Measurements from ENCODE around the gene ZNF652. TPM values are rescaled to one million over a fixed set of nuclear protein-coding genes. Genes with fewer than 3 reads are reported as not detected.
A peak's percentile ranks its signal among the peaks of the same experiment; 100 is the strongest.

The ZNF652 gene
- polyA plus RNA-seq, 1 donor from 2014 or later = 29.3 TPM

DNA sequence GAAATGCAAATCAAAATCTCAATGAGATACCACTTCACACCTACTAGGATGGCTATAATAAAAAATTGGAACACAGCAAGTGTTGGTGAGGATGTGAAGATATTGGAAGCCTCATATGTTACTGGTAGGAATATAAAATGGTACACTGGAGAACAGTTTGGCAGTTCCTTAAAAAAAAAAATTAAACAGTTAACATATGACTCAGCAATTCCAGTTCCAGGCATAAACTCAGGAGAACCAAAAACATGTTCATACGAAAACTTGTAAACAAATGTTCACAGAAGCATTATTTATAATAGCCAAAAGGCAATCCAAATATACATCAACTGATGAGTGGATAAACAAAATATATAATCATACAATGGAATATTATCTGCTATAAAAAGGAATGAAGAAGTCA lies 28.2 kb downstream of the ZNF652 start:
- peaks cover 15 to 32% (median 19%) of the 10 kb centered on the region in 3 donors for H3K4me1 Mint-ChIP-seq
- no peaks in the 10 kb centered on the region for H3K27me3 Mint-ChIP-seq
- H3K36me3 Mint-ChIP-seq = peaks cover 3% of the 10 kb centered on the region
- no peak overlapping the region for H3K27ac Mint-ChIP-seq
- H3K9me3 Mint-ChIP-seq = no peaks in the 10 kb centered on the region
- H3K4me3 Mint-ChIP-seq = no peak overlapping the region

DNA sequence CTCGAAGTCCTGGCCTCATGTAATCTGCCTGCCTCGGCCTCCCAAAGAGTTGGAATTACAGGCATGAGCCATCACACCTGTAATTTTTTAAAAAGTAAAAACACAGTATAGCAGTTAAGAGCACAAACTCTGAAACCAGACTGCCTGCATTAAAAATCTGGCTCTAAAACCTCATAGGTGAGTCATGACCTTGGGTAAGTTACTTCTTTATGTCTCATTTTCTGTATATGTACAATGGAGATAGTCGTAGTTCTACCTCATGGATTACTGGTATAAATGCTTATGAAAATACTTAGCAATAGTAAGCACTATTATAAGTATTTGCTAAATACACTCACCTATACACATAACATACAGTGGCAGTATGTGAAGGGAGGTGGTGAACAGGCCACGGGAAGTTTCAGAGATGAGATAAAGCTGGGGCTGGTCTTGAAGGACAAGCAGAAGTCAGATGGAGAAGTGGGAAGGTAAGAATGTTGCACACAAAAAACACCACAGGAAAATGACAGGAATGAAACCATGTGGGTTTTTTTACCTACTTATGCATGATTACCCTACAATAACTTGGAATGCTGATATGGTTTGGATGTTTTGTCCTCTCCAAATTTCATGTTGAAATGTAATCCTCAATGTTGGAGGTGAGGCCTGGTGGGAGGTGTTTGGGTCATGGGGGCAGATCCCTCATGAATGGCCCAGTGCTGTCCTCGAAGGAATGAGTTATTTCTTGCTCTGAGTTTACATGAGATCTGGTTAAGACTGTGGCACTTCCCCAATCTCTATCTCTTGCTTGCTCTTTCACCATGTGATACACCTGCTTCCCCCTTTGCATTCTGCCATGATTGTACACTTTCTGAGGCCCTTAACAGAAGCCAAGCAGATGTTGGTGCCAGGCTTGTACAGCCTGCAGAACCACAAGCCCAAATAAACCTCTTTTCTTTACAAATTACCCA lies 33.9 kb downstream of the ZNF652 start:
- peaks cover 6% of the 10 kb centered on the region for H3K36me3 Mint-ChIP-seq
- H3K4me3 Mint-ChIP-seq = peak overlapping the region in 2 of 4 donors; percentile 67 to 73
- no peaks in the 10 kb centered on the region for H3K27me3 Mint-ChIP-seq
- no peaks in the 10 kb centered on the region for H3K9me3 Mint-ChIP-seq
- peak overlapping the region; percentile 0 to 63 (median 59) for H3K27ac Mint-ChIP-seq
- peaks cover 25 to 48% (median 29%) of the 10 kb centered on the region in 3 donors for H3K4me1 Mint-ChIP-seq

DNA sequence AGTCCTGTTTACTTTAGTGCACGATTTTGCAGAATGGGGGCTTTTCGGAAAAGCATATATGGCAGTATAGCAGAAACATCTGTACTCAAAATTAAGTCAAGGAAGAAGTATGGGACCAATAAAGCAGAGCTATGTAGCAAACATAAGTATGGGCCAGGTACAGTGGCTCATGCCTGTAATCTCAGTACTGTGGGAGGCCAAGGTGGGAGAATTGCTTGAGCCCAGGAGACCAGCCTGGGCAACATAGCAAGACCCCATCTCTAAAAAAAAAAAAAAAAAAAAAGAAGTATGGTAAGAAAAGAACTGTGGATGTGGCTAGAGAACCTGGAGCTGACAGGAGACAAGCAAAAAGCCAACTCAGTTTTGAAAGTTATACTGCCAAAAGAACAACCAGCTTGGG lies 36.1 kb downstream of the ZNF652 start:
- Mint-ChIP-seq H3K4me1 (peaks cover 23 to 50% (median 23%) of the 10 kb centered on the region in 3 donors), H3K27me3 (no peaks in the 10 kb centered on the region), H3K4me3 (no peak overlapping the region), H3K36me3 (peaks cover 7% of the 10 kb centered on the region), H3K9me3 (no peaks in the 10 kb centered on the region), H3K27ac (no peak overlapping the region)

DNA sequence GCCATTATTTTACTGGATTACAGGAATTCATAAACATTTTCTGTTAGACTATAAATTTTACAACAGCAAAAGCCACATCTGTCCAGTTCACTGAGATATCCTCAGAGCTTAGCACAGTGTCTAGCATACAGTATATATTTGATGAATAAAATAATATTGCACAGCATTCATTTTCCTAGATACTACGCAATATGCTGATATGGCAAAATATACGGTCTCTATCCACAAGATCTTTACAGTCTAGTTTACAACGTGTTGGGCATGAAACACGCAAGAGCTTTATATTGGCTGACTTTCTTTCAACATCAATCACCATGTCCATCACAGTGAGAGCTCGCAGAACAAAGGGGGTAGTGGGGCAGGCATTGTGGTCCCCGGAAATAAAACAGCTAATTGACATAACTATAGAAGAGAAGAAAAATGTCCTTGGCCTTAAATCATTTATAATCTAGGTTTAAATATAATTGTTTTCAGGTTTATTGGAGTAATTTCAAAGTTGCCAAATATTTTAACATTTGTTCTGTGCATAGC lies 43.5 kb downstream of the ZNF652 start:
- H3K36me3 Mint-ChIP-seq = peaks cover 2% of the 10 kb centered on the region
- H3K4me1 Mint-ChIP-seq = peaks cover 27 to 36% (median 29%) of the 10 kb centered on the region in 3 donors
- H3K4me3 Mint-ChIP-seq = no peak overlapping the region
- H3K27me3 Mint-ChIP-seq = no peaks in the 10 kb centered on the region
- H3K27ac Mint-ChIP-seq = peak overlapping the region in 1 of 3 donors; percentile 88
- H3K9me3 Mint-ChIP-seq = no peaks in the 10 kb centered on the region

DNA sequence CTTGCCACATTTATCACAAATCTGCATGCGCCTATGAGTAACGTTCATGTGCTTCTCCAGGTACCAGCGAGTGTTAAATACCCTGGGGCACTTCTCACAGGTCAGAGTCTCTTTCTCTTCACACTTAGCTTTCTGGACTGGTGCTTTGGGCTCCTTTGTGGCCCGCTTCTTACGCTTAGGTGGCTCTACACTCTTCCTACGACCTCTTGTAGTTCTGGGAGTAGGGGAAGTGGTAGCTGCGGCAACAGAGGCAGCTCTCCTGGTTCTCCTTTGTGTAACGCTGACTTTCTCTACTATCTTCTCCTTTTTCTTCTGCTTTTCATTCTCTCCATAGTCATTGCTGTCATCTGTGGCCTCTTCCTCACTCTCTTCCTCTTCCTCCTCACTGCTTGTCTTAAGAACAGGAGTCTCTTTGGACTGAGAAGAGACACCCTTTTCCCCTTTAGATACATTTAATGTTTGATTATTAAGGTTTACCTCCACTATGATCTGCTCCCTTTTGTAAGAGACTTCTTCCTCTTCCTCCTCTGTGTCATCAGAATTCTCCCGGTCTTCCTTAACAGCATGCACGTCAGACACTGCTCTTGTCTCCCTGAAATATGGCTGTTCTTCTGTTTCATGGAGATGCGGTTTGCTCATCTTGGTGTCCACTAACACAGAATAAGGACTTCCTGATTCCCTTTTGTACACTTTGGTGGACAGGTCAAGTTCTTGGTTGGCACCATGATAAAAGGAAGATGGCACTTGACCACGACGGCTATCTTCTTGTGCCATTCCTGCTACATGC lies 45.0 kb downstream of the ZNF652 start:
- peak overlapping the region; percentile 2 to 92 (median 41) for H3K4me3 Mint-ChIP-seq
- peaks cover 22 to 29% (median 24%) of the 10 kb centered on the region in 3 donors for H3K4me1 Mint-ChIP-seq
- H3K36me3 Mint-ChIP-seq = peaks cover 2% of the 10 kb centered on the region
- no peaks in the 10 kb centered on the region for H3K9me3 Mint-ChIP-seq
- no peaks in the 10 kb centered on the region for H3K27me3 Mint-ChIP-seq
- peak overlapping the region; percentile 4 to 68 (median 51) for H3K27ac Mint-ChIP-seq

DNA sequence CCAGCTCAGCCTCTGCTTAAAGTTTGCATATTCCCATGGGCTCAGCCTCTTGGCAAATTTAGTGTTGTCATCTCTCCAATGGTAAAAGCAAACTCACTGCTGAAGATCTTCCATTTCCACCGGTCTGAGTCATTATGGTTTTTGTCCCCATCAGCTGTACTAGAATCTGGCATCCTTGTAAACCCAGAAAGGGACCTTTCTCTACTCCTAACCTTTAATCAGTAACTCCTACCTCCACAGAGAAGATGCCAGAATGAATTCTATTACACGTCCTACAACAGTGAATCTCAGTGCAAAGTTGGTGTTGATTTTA lies 45.8 kb downstream of the ZNF652 start:
- peak overlapping the region in 3 of 4 donors; percentile 82 to 93 (median 92) for H3K4me3 Mint-ChIP-seq
- peaks cover 22 to 27% (median 24%) of the 10 kb centered on the region in 3 donors for H3K4me1 Mint-ChIP-seq

DNA sequence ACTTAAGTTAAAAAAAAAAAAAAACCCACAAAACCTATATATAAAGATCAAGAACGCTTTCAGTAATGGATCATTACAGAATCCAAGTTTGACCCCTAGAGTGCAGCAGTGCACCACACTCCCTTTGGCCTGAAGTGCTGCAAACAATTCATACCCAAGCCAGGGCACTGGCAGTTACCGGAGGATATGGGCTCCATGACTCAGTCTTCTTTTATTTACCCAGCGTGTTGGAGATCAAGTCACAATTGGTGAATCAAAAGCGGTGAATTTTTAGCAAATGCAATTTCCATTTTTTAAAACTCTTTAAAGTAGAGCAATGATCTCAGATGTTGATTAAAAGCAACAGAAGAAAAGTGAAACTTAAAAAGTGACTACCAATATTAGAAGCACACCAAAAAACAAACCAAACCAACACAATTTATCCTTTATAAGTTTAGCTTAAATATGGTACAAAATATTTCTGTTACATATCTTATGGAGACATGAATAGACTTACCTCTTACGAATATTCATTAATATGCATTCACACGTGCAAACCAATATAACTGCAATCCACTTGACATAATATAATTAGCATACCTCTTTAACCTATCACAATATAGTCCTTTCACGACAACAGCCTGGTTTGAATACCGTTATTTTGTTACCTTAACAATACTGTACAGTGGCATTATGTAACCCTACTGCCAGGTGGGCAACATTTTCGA lies 46.3 kb downstream of the ZNF652 start:
- H3K36me3 Mint-ChIP-seq = no peaks in the 10 kb centered on the region
- H3K4me3 Mint-ChIP-seq = peak overlapping the region; percentile 24 to 93 (median 87)
- peaks cover 22 to 26% (median 24%) of the 10 kb centered on the region in 3 donors for H3K4me1 Mint-ChIP-seq
- no peaks in the 10 kb centered on the region for H3K27me3 Mint-ChIP-seq
- H3K27ac Mint-ChIP-seq = peak overlapping the region; percentile 1 to 91 (median 79)
- no peaks in the 10 kb centered on the region for H3K9me3 Mint-ChIP-seq

More for the DNA sequence above, 45.8 kb downstream of the ZNF652 start:
- H3K27me3 Mint-ChIP-seq = no peaks in the 10 kb centered on the region
- no peaks in the 10 kb centered on the region for H3K36me3 Mint-ChIP-seq
- H3K27ac Mint-ChIP-seq = peak overlapping the region in 2 of 3 donors; percentile 51 to 60
- no peaks in the 10 kb centered on the region for H3K9me3 Mint-ChIP-seq

DNA sequence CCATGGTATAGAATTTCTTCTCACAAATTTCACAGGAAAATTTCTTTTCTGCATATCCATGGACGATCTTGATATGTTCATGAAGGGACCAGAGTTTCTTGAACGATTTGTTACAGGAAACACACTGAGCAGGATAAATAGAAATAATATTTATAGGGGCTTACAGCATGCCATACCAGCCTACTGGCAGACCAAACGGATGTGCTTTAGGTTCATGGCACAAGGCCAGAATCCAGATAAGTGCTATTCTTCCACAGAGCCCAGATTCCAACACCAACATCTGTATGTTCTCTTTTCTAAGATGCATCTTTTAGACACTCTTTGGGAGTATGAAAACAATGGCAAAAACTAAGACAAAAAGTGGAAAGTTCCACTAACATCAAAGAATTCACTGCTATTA lies 49.3 kb downstream of the ZNF652 start:
- H3K9me3 Mint-ChIP-seq = no peaks in the 10 kb centered on the region
- H3K27me3 Mint-ChIP-seq = no peaks in the 10 kb centered on the region
- H3K4me1 Mint-ChIP-seq = peaks cover 20 to 25% (median 23%) of the 10 kb centered on the region in 3 donors
- no peaks in the 10 kb centered on the region for H3K36me3 Mint-ChIP-seq
- no peak overlapping the region for H3K4me3 Mint-ChIP-seq
- no peak overlapping the region for H3K27ac Mint-ChIP-seq

DNA sequence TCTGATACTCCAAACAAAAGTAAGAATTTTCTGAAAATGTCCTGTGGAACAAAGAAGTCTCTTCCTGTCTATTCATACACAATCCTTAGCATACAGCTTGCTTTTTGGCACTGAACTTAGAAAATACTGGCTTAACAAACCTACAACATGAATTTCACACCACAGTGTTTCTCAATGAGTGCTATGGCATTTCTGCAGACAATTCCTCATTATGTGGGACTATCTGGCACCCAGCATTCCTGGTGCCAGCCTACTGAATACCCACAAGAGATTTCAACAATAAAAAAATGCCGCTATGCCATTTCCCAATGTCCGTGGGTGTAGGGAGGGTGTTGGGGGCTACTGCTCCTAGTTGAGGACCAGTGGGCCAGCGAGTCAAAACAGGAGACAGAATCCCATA lies 62.1 kb downstream of the ZNF652 start:
- Mint-ChIP-seq H3K4me1 (peaks cover 0 to 2% (median 0%) of the 10 kb centered on the region in 3 donors), H3K9me3 (no peaks in the 10 kb centered on the region), H3K27ac (no peak overlapping the region), H3K27me3 (no peaks in the 10 kb centered on the region), H3K4me3 (no peak overlapping the region), H3K36me3 (peaks cover 2% of the 10 kb centered on the region)

DNA sequence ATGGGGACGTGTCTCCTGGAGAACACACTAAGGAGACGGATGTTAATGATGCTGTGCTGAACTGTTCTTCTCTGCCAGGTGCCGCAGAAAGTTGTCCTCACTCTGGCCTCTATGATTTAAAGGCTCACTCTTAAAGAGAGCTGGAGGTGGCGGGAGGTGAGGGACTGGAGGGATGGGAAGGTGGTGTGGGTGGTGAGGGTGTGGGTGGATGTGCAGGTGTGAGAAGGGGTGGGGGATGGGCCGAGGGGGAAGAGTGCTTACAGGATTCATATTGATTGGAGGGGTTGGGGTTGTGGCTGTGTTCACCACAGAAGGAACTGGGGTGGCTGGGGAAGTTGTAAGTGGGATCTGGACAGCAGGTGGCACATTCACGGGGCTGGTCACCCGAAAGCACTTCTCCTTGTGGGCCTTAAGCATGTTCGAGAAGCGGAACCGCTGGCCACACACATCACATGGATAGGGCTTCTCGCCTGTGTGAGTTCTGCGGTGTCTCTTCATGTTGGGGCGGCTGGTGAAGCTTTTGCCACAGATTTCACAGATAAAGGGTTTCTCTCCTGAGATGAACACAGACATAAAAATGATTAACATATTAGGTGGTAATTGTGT lies 63.6 kb downstream of the ZNF652 start:
- H3K4me3 Mint-ChIP-seq = no peak overlapping the region
- no peaks in the 10 kb centered on the region for H3K27me3 Mint-ChIP-seq
- H3K4me1 Mint-ChIP-seq = peaks cover 0 to 2% (median 0%) of the 10 kb centered on the region in 3 donors
- no peak overlapping the region for H3K27ac Mint-ChIP-seq
- peaks cover 2% of the 10 kb centered on the region for H3K36me3 Mint-ChIP-seq
- H3K9me3 Mint-ChIP-seq = no peaks in the 10 kb centered on the region

DNA sequence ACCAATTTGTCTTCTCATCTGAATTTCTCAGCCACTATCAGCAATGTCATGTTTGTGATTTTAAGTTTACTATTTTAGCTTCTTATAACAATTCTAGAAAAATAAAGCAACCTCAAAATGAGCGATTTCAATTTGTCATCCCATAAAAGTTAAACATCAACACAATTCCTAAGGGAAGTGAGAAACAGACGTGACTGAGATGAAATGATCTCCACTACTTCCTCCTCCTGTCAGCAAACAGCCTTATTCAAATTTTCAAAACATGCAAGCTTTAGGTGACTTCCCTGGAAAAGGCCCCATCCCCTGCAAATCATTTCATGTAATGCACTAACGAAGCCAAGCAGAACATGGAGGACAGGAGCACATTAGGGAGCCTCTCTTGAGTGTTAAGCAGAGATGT lies 64.9 kb downstream of the ZNF652 start:
- Mint-ChIP-seq H3K9me3 (no peaks in the 10 kb centered on the region), H3K36me3 (peaks cover 5% of the 10 kb centered on the region), H3K27ac (no peak overlapping the region), H3K4me1 (peaks cover 0 to 3% (median 0%) of the 10 kb centered on the region in 3 donors), H3K4me3 (no peak overlapping the region), H3K27me3 (no peaks in the 10 kb centered on the region)

DNA sequence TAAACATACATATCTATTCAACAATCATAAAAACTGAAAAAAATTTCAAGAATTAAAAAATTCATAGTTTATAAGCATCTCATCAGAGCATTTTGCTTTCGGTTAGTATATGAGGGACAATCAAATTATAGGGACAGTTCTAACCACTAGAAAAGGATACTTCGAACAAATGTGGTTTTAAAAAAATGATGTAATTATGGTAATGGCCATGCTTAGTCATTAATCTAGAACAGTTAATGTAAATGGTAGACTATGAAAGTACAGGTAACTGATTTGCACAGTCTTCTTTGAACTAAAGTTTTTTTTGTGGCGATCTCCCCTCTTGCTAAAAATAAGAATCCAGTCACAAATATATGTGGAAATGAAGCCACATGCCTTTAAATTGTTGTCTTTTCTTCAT lies 67.9 kb downstream of the ZNF652 start:
- H3K4me3 Mint-ChIP-seq = no peak overlapping the region
- no peaks in the 10 kb centered on the region for H3K27me3 Mint-ChIP-seq
- no peaks in the 10 kb centered on the region for H3K9me3 Mint-ChIP-seq
- H3K27ac Mint-ChIP-seq = no peak overlapping the region
- peaks cover 3% of the 10 kb centered on the region for H3K36me3 Mint-ChIP-seq
- H3K4me1 Mint-ChIP-seq = peaks cover 0 to 3% (median 1%) of the 10 kb centered on the region in 3 donors

DNA sequence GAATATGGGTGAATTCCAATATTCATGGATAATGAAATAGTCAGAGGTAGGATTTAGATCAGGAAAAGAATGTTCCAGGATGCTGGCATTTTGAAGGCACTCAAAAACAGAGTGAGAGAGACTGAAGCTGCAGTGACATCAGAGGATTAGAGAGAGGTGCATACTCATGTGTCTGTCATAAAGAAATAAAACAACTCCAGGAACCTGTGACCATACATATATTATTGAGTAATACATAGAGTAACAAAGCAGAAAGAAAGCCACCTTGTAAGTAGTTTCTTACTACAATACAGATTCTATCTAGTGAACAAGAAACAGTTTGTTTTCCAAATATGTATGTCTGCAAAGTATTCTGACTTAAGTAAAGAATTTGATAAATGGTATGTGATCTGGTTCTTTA lies 69.1 kb downstream of the ZNF652 start:
- Mint-ChIP-seq H3K4me1 (peaks cover 1 to 5% (median 1%) of the 10 kb centered on the region in 3 donors), H3K27ac (no peak overlapping the region), H3K27me3 (no peaks in the 10 kb centered on the region), H3K36me3 (peaks cover 5% of the 10 kb centered on the region), H3K9me3 (no peaks in the 10 kb centered on the region), H3K4me3 (no peak overlapping the region)

DNA sequence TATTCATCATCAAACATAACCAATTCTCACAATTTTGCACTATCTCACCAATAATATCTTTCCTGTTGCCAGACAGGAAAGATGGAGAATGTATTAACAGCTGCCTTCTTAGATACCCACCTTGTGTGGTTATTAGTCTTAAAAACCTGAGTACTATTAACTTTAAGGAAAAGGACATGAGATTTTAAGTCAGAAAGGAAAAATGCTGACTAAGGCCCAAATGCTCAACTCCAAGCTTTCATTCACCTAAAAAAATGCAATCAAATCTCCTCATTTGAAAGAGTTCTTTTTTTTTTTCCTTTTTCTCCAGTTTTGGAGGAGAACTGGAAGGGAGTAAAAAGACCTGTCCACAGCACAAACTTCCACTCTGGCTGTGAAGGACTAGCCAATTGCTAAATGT lies 70.1 kb downstream of the ZNF652 start:
- peaks cover 1 to 5% (median 1%) of the 10 kb centered on the region in 3 donors for H3K4me1 Mint-ChIP-seq
- H3K27me3 Mint-ChIP-seq = no peaks in the 10 kb centered on the region
- no peaks in the 10 kb centered on the region for H3K9me3 Mint-ChIP-seq
- H3K36me3 Mint-ChIP-seq = peaks cover 5% of the 10 kb centered on the region
- peak overlapping the region in 2 of 3 donors; percentile 51 to 56 for H3K27ac Mint-ChIP-seq
- no peak overlapping the region for H3K4me3 Mint-ChIP-seq
